IPS-NIHi7 (cell line): ENCODE data around the gene PLXND1.

ENCODE experiments used
- DNase-seq: peaks from one replicate; pipeline ENCODE4 v3.0.0; 2012; ENCODE audit warnings: mixed read lengths; ENCODE audit errors: extremely low spot score

The PLXND1 gene

DNA sequence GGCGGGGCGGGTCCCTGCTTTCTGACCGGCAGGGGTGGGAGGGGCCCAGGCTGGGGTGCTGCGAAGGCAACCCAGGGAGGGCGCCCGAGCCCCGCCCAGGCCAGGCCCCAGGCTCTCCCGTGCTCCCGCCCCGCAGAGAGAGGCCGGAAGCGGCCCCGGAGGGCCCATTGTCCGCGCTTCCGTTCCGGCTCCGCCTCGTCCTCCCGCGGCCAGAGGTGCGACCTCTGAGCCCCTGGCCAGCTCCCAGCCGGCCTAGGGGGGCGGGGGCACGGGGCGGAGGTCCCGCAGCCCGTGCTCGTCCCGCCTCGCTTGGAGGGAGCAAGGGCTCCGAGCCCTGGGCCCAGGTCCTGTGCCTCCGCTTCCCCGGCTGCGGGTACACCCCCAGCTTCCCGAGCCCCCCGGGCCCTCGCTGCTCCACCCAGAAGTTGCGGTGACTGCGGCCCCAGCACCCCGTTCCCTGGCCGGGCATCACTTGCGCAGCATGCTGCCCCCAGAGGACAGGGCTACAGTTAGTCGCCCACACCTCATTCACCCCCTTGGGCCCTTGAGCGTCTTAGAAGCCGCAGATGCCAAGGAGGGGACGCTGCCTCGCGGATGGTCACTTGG is 20.4 kb upstream of the PLXND1 start:
- DNase-seq = peak; percentile 95

DNA sequence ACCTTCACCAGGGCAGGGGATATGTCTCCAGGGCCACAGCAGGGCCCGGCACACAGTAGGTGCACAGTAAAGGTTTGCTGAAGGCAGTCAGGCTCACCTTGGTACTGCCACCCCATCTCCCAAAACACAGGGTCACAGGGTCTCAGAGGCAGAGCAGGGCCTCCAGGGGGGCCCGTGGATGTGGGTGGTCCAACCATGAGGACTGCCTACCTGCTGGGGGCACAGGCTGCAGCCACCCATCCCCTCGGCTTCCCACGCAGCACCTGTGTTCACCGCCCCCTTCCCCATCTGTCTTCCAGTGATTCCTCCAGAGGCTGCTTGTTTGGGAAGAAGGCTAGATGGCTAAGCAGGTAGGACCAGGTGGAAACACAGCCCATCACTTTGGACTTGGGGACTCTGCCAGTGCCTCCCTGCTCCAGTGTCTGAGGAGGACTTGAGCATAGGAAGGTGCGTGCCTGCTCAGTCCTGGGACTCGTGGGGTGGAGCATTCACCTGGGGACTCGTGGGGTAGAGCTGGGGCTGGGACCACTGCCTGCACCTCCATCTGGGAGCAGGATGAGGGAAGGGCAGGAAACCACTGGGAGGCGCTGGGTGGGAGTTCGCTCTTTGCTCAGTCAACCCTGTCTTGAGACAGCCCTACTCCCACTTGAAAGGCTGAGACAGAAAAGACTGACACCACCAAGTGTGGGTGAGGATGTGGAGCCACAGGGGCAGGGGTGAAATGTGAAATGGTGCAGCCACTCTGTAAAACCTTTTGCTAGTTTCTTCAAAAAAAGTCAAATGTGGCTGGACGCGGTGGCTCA is 18.8 kb upstream of the PLXND1 start:
- peak; percentile 63 for DNase-seq

DNA sequence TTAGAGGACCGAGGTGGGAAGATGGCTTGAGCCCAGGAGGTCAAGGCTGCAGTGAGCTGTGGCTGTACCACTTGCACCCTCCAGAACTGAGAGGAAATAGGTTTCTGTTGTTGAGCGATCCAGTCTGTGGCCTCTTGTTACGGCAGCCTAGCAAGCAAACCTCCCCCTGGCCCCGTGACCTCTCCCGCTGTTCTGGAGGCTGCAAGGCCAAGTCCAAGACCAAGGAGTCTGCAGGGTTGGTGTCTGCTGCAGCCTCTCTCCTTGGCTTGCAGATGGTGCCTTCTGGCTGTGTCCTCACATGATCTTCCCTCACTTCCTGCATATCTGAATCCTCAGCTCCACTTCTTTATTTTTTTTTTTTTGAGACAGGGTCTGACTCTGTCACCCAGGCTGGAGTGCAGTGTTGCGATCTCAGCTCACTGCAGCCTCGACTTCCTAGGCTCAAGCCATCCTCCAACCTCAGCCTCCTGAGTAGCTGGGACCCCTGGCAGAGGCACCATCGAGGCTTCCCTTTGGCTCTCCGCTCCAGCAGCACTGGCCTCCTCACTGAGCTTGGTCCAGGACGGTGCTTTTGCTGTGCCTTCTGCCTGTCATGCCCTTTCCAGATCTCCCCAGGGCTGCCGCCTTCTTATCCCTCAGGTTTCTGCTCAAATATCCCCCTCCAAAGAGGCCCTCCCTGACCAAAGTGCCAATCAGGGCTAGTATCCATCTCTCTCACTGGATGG is 18.0 kb upstream of the PLXND1 start:
- DNase-seq = no peak

DNA sequence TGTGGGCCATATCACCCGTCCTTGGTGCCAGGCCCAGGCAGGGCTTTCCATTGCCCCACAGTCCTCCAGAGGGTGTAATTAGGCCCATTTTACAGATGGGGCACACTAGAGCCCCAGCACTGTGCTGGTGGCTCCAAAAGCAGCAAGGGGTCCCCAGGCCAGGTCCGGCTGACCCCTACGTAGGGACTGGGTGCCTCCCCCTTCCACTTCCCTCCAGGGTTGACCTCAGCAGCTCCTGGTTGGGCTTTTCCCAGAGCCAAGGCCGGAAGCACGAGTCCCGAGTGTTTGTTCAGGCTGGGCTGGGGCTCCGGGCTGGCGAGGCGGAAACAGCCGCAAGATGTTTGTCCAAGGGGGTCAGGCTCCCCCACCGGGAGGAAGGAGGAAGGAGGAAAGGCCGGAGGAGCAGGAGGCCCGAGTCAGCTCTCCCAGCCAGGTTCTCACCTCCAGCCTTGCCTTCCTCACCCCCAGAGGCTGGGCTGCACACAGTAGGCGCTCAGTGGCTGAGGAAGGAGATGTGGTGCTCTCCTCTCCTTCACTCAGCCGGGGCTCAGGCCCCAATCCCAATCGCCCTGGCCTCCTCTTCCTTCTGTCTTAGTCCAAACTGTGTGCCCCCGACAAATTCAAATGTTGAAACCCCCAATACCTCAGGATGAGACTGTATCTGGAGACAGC is 17.1 kb upstream of the PLXND1 start:
- no peak for DNase-seq

DNA sequence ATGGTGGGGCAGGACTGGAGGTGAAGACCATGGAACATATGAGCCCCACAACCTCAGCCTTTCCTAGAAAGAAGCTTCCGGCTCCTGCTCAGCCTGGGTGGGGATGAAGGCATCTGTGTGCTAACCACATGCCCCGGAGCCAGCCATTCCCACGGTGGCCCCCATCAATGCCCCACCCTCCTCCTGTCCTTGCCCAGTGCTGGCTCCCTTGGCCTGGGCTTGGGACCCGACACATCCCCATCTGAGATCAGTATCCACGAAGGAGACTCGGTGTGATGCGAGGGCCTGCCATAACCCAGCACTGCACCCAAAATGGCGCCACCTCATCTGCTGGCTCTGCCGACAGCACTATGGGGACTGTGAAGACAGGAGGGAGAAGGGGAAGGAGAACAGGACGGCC is 16.5 kb upstream of the PLXND1 start:
- DNase-seq = no peak

DNA sequence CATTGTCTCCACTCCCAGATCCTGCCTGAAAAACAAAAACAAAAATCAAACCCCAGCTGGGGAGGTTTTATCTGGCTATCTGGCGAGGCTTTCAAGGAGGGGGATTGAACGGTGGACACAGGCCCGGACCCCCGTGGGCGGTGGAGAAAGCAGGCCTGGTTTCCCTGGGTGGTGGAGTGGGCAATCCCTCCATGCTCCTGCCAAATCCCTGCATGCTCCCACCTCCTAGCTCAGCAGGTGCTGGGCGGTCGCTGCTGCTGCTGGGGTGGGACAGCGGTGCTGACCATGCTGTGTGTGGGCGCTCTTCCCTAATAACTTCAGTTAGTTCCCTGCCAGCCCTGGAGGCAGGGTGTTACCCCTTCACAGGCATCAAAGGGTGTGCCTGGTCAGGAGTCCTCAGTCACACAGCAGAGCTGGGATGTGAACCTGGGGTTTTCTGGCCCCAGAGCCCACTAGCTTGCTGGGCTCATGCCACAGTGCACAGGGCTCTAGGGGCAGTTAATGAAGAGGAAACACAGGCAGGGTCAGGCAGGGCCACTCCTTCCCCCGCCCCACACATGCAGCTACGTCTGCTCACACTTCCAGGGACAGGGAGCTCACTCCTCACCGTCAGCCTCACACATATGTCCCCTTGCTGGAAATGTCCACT is 15.9 kb upstream of the PLXND1 start:
- no peak for DNase-seq

DNA sequence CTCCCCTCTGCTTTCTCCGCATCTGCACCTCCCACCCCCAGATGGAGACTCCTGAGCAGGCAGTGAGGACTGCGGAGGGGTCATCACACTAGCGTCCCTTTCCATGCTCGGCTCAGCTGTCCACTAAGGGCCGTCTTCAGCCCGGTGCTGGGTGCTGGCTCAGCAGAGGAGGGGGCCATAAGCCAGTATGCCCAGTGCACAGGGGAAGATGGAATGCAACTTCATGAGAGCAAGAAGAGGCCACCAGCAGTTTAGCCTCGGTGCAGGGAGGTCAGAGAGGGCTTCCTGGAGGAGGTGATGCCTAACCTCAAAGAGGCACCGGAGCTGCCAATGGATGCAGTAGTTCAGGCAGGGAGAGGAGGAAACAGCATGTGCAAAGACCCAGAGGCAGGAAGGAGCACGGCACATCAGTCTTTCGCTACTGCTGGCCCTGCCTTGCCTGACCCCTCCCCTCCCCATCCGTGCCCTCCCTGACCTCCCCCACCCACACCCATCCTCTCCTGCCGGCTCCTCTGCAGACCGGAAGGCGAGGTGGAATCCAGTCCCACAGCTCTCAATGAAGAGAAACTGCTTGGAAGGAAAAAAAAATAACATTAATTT is 15.2 kb upstream of the PLXND1 start:
- DNase-seq = no peak

DNA sequence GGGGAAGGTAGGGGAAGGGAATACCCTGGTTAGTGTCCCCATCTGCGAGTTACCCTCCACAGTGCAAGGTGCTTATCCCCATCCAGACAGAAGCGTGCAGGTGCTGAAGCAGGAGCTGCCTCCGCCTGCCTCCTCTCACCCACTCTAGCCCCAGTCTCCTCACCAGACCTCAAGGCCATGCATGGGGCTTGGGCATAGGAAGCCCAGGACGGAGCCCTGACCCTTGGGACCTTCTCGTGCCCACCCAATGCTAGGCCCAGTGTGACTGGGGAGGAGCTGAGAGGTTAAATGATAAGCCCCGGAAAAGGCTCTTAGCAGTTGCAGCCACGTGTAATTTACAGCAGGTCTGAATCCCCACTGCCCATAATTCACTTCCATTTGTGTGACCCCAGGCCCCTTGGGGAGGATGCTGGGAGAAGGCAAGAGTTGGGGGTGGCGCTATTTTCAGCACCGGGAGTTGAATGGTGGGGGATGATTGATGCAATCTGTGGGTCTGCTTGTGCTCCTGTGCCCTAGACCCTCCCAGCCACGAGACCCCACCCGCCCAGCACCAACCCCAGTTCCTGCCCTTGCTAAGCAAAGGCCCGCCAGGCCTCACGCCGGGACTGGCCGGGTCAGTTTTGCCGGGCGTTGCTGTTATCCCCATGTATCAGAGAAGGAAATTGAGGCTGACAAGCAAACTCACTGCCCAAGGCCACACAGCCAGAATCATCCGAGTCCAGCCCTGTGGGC is 14.5 kb upstream of the PLXND1 start:
- DNase-seq = no peak

DNA sequence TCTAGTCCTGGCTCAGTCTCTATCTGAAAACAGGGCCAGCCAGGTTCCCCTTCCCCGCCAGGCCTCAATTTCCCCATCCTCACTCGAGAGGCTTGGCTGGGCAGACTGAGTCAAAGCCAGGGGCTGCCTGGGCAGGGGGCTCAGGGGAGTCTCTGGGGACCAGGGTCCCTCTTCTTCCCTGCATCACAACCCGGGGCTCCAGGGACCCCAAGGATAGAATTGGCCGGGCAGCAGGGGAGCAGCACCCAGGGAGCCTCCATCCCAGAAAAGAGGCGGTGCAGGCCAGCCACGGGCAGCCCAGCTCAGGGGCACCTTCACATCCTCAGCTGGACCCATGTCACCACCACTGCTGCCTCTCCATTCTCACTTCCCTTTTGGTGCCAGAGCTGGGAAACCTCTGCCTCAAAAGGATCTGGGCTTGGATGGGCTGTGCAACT is 13.3 kb upstream of the PLXND1 start:
- no peak for DNase-seq

DNA sequence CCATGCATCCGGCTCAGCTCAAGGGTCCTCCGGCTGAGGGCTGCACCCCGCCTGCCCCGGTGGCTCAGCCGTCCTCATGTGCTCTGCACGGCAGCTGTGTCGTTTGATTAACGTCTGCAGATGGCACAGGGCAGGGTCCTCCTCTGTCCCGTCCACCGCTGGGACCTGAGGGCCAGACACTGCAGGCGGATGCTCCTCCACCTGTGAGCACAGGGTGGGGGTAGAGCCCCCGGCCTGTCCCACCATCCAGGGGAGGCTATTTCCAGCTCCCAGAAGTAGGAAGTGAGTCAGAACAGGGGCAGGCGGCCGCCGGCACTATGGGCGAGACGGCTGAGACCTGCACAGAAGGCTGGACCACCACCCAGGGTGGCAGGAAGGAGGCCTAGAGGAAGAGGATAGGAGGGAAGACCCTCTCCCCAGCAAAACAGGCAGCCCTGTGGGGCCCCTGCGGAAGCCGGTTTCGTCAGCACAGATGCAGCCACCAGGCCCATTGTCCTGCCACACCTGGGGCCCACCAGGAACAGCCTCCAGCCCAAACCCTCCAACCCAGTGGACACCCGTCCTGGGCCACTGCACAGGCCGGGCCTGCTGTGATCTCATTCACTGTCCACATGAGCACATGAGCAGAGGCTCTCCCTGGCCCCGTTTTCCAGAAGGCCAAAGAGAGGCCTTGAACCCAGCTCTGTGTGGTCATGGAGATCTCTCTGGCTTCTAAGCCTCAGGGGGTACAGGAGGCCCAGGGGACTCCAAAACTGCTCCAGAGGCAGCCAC is 12.6 kb upstream of the PLXND1 start:
- no peak for DNase-seq

DNA sequence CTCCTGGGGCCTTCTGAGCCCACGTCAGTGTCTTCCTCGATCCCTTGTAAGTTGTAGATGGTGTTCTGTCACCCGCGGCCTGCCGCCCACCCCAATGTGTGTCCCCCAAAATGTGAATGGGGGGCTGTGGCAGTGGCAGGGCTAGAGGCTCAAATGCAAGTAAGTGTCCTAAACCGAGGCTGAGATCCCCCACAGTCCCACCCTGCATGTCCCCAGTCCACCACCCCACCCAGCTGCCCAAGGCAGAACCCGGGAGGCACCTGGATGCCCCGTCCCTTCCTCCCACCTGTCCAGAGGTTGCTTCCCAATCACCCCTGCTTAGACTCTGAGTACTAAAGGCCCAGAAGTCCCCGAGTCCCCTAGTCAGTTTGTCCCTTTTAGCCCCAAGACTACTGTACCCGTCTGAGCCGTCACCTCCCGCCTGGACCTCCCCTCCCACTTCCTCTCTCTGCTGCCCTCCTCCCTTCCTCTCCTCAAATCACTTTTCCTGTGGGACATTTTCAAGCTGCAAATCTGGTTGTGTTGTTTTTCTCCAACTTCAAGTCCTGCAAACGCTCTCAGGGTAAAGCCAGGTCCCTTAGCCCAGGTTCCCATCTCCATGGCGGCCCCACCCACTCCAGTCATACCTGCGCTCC is 11.8 kb upstream of the PLXND1 start:
- DNase-seq = no peak

DNA sequence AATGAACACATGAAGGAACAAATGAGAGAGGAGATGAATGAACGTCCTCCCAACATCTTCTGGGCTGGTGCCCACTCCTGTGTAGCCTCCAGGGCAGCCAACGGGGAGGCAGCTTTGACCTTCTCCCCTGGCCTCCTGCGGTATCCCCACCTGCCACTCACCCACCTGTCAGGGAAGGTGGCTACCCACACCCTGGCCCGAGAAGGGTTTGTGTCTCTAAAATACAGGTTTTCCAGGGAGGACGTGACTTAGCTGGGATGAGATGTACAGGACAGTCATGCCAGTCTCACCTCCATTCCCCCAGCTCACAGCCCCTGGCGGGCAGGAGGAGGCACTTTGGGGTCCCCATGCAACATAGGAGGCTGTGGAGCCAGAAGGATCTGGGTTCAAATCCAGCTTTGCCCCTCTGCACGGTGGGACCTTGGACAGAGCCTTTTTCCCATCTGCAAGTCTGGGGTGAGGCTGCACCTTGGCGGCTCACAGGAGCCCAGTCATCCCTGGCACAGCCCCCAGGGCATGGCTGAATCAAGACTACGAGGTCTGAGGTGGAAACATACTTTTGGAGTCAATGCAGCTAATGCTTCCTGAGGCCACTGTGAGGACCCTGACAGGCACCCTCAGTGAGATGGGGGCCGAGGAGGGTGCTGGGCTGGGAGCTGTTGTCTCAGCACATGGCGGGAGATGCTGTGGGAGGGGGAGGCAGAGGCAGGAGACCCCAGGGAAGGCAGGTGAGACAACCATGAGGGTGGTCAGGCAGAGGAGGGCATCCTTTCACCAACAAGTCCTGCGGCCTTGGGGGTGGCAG is 11.1 kb upstream of the PLXND1 start:
- no peak for DNase-seq

DNA sequence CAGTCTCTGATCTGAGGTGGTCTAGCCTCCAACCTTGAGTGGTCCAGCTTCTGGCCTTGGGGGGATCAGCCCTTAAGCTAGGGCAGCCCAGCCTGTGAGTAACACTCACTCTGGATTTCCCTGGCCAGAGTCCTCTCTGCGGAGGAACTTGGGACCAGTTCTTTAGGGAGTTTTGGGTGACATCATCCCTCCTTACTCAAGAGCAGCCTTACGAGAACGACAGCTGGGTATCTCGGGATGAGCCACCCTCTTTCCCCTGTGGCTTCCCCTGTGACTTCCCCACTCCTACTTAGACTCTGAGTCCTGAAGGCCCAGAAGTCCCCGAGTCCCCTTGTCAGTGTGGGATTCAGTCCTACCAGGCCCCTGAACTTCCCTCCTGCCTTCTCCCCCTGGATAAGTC is 10.2 kb upstream of the PLXND1 start:
- DNase-seq = no peak

DNA sequence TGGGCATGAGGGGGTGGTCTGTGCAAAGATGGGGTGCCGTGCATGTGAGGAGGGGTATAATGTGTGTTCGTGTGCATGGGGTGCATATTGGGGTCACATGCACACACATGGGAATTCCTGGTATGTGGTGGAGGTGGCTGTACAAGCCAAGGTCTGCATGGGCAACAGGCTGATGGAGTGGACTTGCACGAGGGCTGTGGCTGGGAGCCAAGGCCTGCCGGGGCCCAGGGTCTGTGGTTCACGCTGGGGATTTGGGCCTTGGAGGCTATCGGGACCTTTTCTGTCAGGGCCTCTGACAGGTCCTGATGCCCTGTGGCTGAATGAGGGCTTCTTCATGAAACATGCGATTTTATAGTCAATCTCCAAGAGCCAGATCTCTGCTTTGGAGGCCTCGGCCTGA is 9.8 kb upstream of the PLXND1 start:
- no peak for DNase-seq

DNA sequence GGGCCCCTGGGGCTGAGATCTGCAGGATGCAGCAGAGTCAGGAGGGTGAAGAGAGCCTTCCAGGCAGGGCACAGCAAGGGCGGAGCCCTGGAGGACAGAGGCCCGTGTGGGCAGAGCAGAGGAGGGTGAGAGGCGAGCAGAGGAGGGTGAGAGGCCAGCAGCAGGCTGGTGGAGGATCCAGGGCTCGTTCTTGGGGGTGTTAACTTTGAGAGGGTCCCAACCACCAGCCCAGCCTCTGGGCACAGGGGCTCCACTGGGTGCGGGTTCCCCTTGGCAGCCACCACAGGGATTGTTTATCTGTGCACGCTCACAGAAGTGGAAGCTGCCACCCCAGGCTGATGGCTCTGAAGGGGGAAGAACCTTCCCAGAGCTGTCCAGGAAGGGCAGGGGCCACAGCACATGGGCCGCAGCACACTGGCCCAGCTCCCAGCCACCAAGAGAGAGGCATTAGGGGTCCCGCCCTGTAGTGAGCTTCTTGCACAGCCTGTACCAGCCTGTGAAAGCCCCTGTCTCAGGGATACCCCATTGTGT is 9.3 kb upstream of the PLXND1 start:
- no peak for DNase-seq

DNA sequence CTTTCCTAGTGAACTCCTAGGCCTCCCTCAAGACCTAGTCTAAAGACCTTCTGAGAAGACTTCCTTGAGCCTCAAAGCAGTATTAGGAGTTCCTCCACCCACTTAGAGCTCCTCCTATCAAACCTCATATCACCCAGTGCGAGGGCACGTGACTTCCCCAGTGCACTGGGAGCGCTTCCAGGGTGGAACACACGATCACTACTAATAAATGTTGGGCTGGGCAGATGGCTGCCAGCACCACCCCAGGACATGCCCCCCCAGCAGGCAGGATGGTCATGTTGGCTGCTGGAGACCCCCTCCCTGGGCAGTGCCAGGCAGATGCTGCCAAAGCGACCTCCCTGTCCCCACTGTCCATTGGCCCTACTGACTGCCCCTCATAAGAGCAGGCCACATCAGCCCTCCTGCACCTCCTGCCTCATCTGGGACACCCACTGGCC is 8.5 kb upstream of the PLXND1 start:
- no peak for DNase-seq

DNA sequence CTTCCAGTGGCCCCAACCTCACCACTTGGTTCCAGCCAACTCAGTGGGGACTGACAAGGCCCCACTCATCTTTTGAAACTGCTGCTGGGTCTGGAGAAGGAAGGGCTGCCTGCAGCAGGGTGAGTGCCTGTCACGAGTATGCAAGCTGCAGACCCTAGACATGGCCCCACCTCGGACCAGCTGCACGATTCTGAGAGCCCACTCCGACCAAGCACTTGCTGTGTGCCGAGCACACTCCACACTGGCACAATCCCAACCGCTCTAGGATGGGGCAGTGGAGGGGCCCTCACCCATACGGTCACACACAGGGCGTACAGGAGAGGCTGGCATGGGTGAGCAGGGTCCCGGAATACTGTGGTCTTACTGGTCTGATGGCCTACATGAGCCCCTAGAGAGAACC is 8.0 kb upstream of the PLXND1 start:
- no peak for DNase-seq

DNA sequence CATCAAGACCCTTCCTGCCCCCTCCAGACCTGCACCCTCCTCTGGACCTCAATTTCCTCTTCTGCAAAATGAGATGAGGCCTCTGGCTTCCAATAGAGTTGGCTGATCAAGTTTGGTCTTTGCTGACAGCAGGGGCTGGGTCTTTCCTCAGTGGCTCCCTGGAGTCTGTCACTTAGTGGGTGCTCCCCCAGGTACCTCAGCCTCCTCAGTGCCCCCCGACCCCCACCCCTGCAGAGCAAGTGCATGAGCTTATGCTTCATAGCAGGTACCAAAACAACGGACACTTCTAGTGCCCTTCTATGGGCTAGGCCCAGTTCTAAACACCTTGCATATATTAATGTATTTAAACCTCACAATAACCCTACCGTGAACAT is 6.9 kb upstream of the PLXND1 start:
- no peak for DNase-seq
